H1 (cell line): Measurements from ENCODE around the gene AK8. TPM values are rescaled to one million over a fixed set of nuclear protein-coding genes. Genes with fewer than 3 reads are reported as not detected.
A peak's percentile ranks its signal among the peaks of the same experiment; 100 is the strongest.

Source experiments
- CTCF ChIA-PET: fragments of 300-600 bp; sonication (Branson Sonifier 250); formaldehyde crosslinking; loops from one replicate; lab custom pipeline; 2021; ENCODE audit not compliant: partially characterized antibody; lab: Charles Lee
- POLR2A ChIA-PET: fragments of 300-600 bp; sonication (Branson Sonifier 250); formaldehyde crosslinking; loops from one replicate; lab custom pipeline; 2021; ENCODE audit warnings: inconsistent platforms; ENCODE audit not compliant: partially characterized antibody; lab: Charles Lee
- DNase-seq, 2 experiments: peaks; one replicate each; pipeline versions ENCODE4 v3.0.0 to v3.0.0-alpha.2; 2010 to 2022; ENCODE audit warnings: low spot score in 2 of 2, low read depth in 1 of 2, mixed read lengths in 1 of 2
- FAIRE-seq: peaks from 2 replicates; lab custom pipeline; 2011; peaks lifted over from hg19 to GRCh38; lab: Jason Lieb, UNC
- H2AFZ ChIP-seq: 2 replicates; pipeline ENCODE4 v1.8.1; 2012; ENCODE audit warnings: low read length, inconsistent platforms
- H2AK5ac ChIP-seq: 2 replicates; pipeline ENCODE4 v1.6.1; 2013; ENCODE audit warnings: low read depth, low read length
- H2BK120ac ChIP-seq: replicated peaks from 2 replicates; pipeline ENCODE3; 2013; ENCODE audit warnings: low read depth, low read length, inconsistent platforms
- H2BK12ac ChIP-seq: 2 replicates; pipeline ENCODE4 v1.6.1; 2013; ENCODE audit warnings: low read depth, low read length
- H2BK15ac ChIP-seq: 2 replicates; pipeline ENCODE4 v1.6.1; 2013; ENCODE audit warnings: low read length
- H2BK20ac ChIP-seq: 2 replicates; pipeline ENCODE4 v1.6.1; 2013; ENCODE audit warnings: low read length
- H2BK5ac ChIP-seq: 2 replicates; pipeline ENCODE4 v1.6.1; 2013; ENCODE audit warnings: low read depth, low read length
- H3K14ac ChIP-seq: 2 replicates; pipeline ENCODE4 v1.6.1; 2013; ENCODE audit warnings: inconsistent platforms; ENCODE audit not compliant: insufficient read length
- H3K18ac ChIP-seq: 2 replicates; pipeline ENCODE4 v1.6.1; 2013; ENCODE audit warnings: low read length; ENCODE audit errors: extremely low read depth
- H3K23ac ChIP-seq: 2 replicates; pipeline ENCODE4 v1.6.1; 2013; ENCODE audit warnings: inconsistent platforms; ENCODE audit not compliant: insufficient read length
- H3K23me2 ChIP-seq: 2 replicates; pipeline ENCODE4 v1.6.1; 2013; ENCODE audit warnings: low read depth, low read length
- H3K27ac ChIP-seq: 2 replicates; pipeline ENCODE4 v1.6.1; 2011; ENCODE audit warnings: low read depth, low read length, inconsistent platforms
- H3K27me3 ChIP-seq, 4 experiments: replicated peaks in 1 of 4; 1 replicate in 1 of 4; 2 replicates in 3 of 4; pipeline versions ENCODE4 v1.6.1 to v1.8.1; 2011 to 2013; ENCODE audit warnings: low read length in 3 of 4, mild to moderate bottlenecking in 3 of 4, inconsistent platforms in 2 of 4, mixed read lengths in 2 of 4, moderate library complexity in 1 of 4; ENCODE audit not compliant: control insufficient read depth in 3 of 4, insufficient read depth in 3 of 4; ENCODE audit errors: extremely low read depth in 1 of 4
- H3K36me3 ChIP-seq, 4 experiments: 2 replicates each; pipeline versions ENCODE4 v1.6.1 to v1.8.1; 2011 to 2013; ENCODE audit warnings: mild to moderate bottlenecking in 4 of 4, low read length in 3 of 4, moderate library complexity in 2 of 4, control low read depth in 1 of 4, inconsistent platforms in 1 of 4; ENCODE audit not compliant: insufficient read depth in 4 of 4, control insufficient read depth in 2 of 4
- H3K4ac ChIP-seq: replicated peaks from 2 replicates; pipeline ENCODE3; 2013; ENCODE audit warnings: low read length, low read depth, mixed read lengths, inconsistent platforms; ENCODE audit not compliant: insufficient read length
- H3K4me1 ChIP-seq, 4 experiments: replicated peaks in 1 of 4; 1 replicate in 1 of 4; 2 replicates in 3 of 4; pipeline versions ENCODE4 v1.6.1 to v1.8.1; 2011 to 2013; ENCODE audit warnings: low read length in 3 of 4, inconsistent platforms in 2 of 4, mixed read lengths in 1 of 4; ENCODE audit not compliant: insufficient read depth in 4 of 4, control insufficient read depth in 3 of 4
- H3K4me2 ChIP-seq, 2 experiments: 2 replicates each; pipeline versions ENCODE4 v1.6.1 to v1.8.1; 2011 to 2013; ENCODE audit warnings: low read depth in 2 of 2, low read length in 2 of 2, control low read depth in 1 of 2, inconsistent platforms in 1 of 2, mild to moderate bottlenecking in 1 of 2; ENCODE audit not compliant: insufficient read depth in 1 of 2
- H3K4me3 ChIP-seq, 4 experiments: fragments of 200-600, 300-600 bp in 1 of 4; sonication (generic), shearing (Covaris generic), sonication (Bioruptor Twin) in 1 of 4; 2 replicates each; pipeline versions ENCODE4 v1.5.1 to v1.8.1; 2011 to 2016; ENCODE audit warnings: low read length in 4 of 4, low read depth in 3 of 4, control low read depth in 2 of 4, inconsistent platforms in 2 of 4, mild to moderate bottlenecking in 2 of 4, mixed read lengths in 1 of 4, moderate library complexity in 1 of 4; ENCODE audit not compliant: insufficient read depth in 2 of 4; ENCODE audit errors: extremely low read depth in 1 of 4
- H3K56ac ChIP-seq: replicated peaks from 2 replicates; pipeline ENCODE3; 2013; ENCODE audit warnings: low read depth, mild to moderate bottlenecking, mixed read lengths, low read length, inconsistent platforms; ENCODE audit not compliant: insufficient read length
- H3K79me1 ChIP-seq: 2 replicates; pipeline ENCODE4 v1.6.1; 2013; ENCODE audit warnings: low read depth, low read length, control low read depth
- H3K79me2 ChIP-seq, 2 experiments: 2 replicates each; pipeline versions ENCODE4 v1.6.1 to v1.8.1; 2012 to 2013; ENCODE audit warnings: low read length in 2 of 2, mild to moderate bottlenecking in 2 of 2, inconsistent platforms in 1 of 2; ENCODE audit not compliant: insufficient read depth in 2 of 2, control insufficient read depth in 1 of 2
- H3K9ac ChIP-seq, 4 experiments: replicated peaks in 1 of 4; 1 replicate in 1 of 4; 2 replicates in 3 of 4; pipeline versions ENCODE4 v1.6.1 to v1.8.1; 2011 to 2013; ENCODE audit warnings: low read depth in 3 of 4, low read length in 3 of 4, control low read depth in 2 of 4, mild to moderate bottlenecking in 2 of 4, moderate library complexity in 2 of 4, inconsistent platforms in 1 of 4; ENCODE audit errors: extremely low read depth in 1 of 4
- H3K9me3 ChIP-seq, 2 experiments: 2 replicates each; pipeline versions ENCODE4 v1.6.1 to v1.8.1; 2012 to 2013; ENCODE audit warnings: mild to moderate bottlenecking in 2 of 2, moderate library complexity in 2 of 2, control low read depth in 1 of 2, inconsistent platforms in 1 of 2, low read depth in 1 of 2, low read length in 1 of 2, mixed read lengths in 1 of 2; ENCODE audit not compliant: insufficient read depth in 2 of 2
- H4K20me1 ChIP-seq, 2 experiments: replicated peaks in 1 of 2; 2 replicates each; pipeline versions ENCODE3 to v1.8.1; 2011 to 2013; ENCODE audit warnings: inconsistent platforms in 2 of 2, low read length in 2 of 2, mild to moderate bottlenecking in 1 of 2; ENCODE audit not compliant: insufficient read depth in 2 of 2, control insufficient read depth in 1 of 2
- H4K5ac ChIP-seq: 2 replicates; pipeline ENCODE4 v1.6.1; 2013; ENCODE audit warnings: low read length, low read depth, mixed read lengths, inconsistent platforms; ENCODE audit not compliant: insufficient read length
- H4K8ac ChIP-seq: 2 replicates; pipeline ENCODE4 v1.8.0; 2013; ENCODE audit warnings: mild to moderate bottlenecking, moderate library complexity, low read length, inconsistent platforms; ENCODE audit not compliant: insufficient read depth; ENCODE audit errors: extremely low read depth
- H4K91ac ChIP-seq: replicated peaks from 2 replicates; pipeline ENCODE3; 2013; ENCODE audit warnings: low read length, mixed read lengths, inconsistent platforms; ENCODE audit not compliant: insufficient read length
- BRCA1 ChIP-seq: IDR thresholded peaks from 2 replicates; pipeline ENCODE4 v1.6.1; 2012; ENCODE audit warnings: low read depth, low read length, improper control_type of control experiment
- CBX8 ChIP-seq: fragments of 300-800, 300-1000 bp; sonication (generic); IDR thresholded peaks from 2 replicates; pipeline ENCODE4 v1.7.1; 2016; ENCODE audit warnings: low read depth, low read length, borderline replicate concordance
- EZH2 ChIP-seq: fragments of 200-600 bp; sonication (generic); IDR thresholded peaks from 2 replicates; pipeline ENCODE4 v1.7.1; 2012; ENCODE audit warnings: low read depth, mild to moderate bottlenecking, moderate library complexity, low read length, inconsistent platforms; ENCODE audit not compliant: severe bottlenecking
- GTF2F1 ChIP-seq: IDR thresholded peaks from 2 replicates; pipeline ENCODE4 v1.6.1; 2012; ENCODE audit warnings: low read depth, low read length, improper control_type of control experiment, borderline replicate concordance
- KDM5A ChIP-seq: fragments of 200-600 bp; IDR thresholded peaks from 2 replicates; pipeline ENCODE4 v1.7.1; 2012; ENCODE audit warnings: mild to moderate bottlenecking, low read length, inconsistent platforms, mixed read lengths
- SIRT6 ChIP-seq: IDR thresholded peaks from one replicate; pipeline ENCODE4 v1.7.1; 2012; ENCODE audit warnings: low read length, inconsistent platforms
- SRF ChIP-seq: IDR thresholded peaks from 2 replicates; pipeline ENCODE4 v1.6.1; 2011; ENCODE audit warnings: mild to moderate bottlenecking, low read depth, low read length, moderate library complexity
- SUZ12 ChIP-seq: fragments of 200-600 bp; sonication (generic); IDR thresholded peaks from 2 replicates; pipeline ENCODE4 v1.6.1; 2012; ENCODE audit warnings: mild to moderate bottlenecking, inconsistent platforms, low read length, moderate library complexity, mixed read lengths
- TEAD4 ChIP-seq: IDR thresholded peaks from 2 replicates; pipeline ENCODE4 v1.6.1; 2012; ENCODE audit warnings: low read depth, low read length, inconsistent platforms, mixed read lengths
- WGBS, 2 experiments: shearing (Covaris generic) in 1 of 2; methylation state at CpG; one replicate each; pipeline versions ENCODE4 v1.1.6 to v1.1.7; 2013 to 2015; ENCODE audit warnings: low lambda C conversion rate in 2 of 2, mixed read lengths in 2 of 2, inconsistent platforms in 1 of 2, low coverage in 1 of 2, missing lambda C conversion rate in 1 of 2; ENCODE audit not compliant: insufficient replicate concordance in 2 of 2, insufficient coverage in 1 of 2, insufficient read length in 1 of 2; ENCODE audit errors: extremely low coverage in 1 of 2, missing lambda C conversion rate in 1 of 2; 5-methylcytosine and 5-hydroxymethylcytosine counted together
- polyA plus RNA-seq, 7 experiments: library from polyadenylated mRNA; depleted of rRNA in 3 of 7; stranded (reverse) in 5 of 7; unstranded in 2 of 7; fragments of >200 nt in 5 of 7; fragments of 200-250 nt in 2 of 7; gene quantifications; 1 replicate in 5 of 7; 2 replicates in 1 of 7; 4 replicates in 1 of 7; pipeline versions ENCODE4 v1.2.1 to v1.2.3, GENCODE V29; 2011 to 2013; ENCODE audit warnings: missing spikeins in 2 of 7, mixed read lengths in 2 of 7
- total RNA-seq: library from RNA; stranded (reverse); fragmentation: NEBNext Ultra II Directional; extraction: Animal tissue kit (Norgen Biotek cat#: 25700); gene quantifications from 2 replicates; pipeline ENCODE4 v1.2.1, GENCODE V29; 2021
- TF ChIP-seq, protein P1 (sequence below): IDR thresholded peaks from 2 replicates; pipeline ENCODE4 v1.6.1; 2012; ENCODE audit warnings: inconsistent platforms

AK8 gene
- total and polyA plus RNA-seq, 2 of the 8 experiments (the other 6 are each of a cell fraction or from before 2014, with no cell fraction given): 0.35 to 0.48 TPM

GRCh38 chr9:132857616-132858342 lies 20.3 kb downstream of the AK8 start:
- WGBS, 2 experiments: 67% methylated on average over 22 of the region's 24 CpGs; no CpG with 5 or more reads in 1 of the 2 experiments
- Histone ChIP-seq H3K4me2 (no peak overlapping the region), H3K36me3 (no peaks in the 10 kb centered on the region), H3K27ac (no peak overlapping the region), H2AFZ (no peak overlapping the region), H3K79me2 (no peaks in the 10 kb centered on the region), H2BK15ac (no peak overlapping the region), H2AK5ac (no peak overlapping the region), H2BK120ac (no peak overlapping the region), H2BK20ac (no peak overlapping the region), H3K4ac (no peak overlapping the region), H3K23ac (no peak overlapping the region), H2BK12ac (no peak overlapping the region), H3K27me3 (no peaks in the 10 kb centered on the region; a peak in 2 of 7 replicates), H4K5ac (no peak overlapping the region), H3K4me1 (peaks cover 0 to 20% (median 9%) of the 10 kb centered on the region in 4 experiments; a peak in 6 of 7 replicates), H4K8ac (no peak overlapping the region; the same call in 1 of the 2 replicates), H3K4me3 (no peak overlapping the region), H4K20me1 (no peaks in the 10 kb centered on the region), H3K56ac (no peak overlapping the region), H3K79me1 (no peaks in the 10 kb centered on the region), H3K18ac (no peak overlapping the region), H3K9me3 (no peaks in the 10 kb centered on the region), H3K23me2 (no peaks in the 10 kb centered on the region), H3K9ac (no peak overlapping the region), H4K91ac (no peak overlapping the region), H2BK5ac (no peak overlapping the region), H3K14ac (no peak overlapping the region)
- DNase-seq: peak in 1 of 2 experiments; percentile 62
- FAIRE-seq: no peak
- ChIA-PET CTCF (interaction anchor here (0.8 to 2.4 kb wide), 8 partner anchors 9 to 44 kb away, joined by 3 to 15 read pairs (median 3); no protein-coding TSS in a partner anchor), POLR2A (interaction anchor here (1.4 kb wide), 1 partner anchor 17 kb away, joined by 5 read pairs; no protein-coding TSS in a partner anchor)
- TF ChIP-seq CBX8: no peak
- TF ChIP-seq, protein P1, sequence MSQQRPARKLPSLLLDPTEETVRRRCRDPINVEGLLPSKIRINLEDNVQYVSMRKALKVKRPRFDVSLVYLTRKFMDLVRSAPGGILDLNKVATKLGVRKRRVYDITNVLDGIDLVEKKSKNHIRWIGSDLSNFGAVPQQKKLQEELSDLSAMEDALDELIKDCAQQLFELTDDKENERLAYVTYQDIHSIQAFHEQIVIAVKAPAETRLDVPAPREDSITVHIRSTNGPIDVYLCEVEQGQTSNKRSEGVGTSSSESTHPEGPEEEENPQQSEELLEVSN: no peak
- no peak for TF ChIP-seq EZH2
- no peak for TF ChIP-seq KDM5A
- no peak for TF ChIP-seq TEAD4
- TF ChIP-seq SIRT6: no peak
- no peak for TF ChIP-seq GTF2F1
- TF ChIP-seq SUZ12: no peak
- no peak for TF ChIP-seq BRCA1
- TF ChIP-seq SRF: no peak
